Muscle of leg (tissue), 11 donors: ENCODE data around the gene SAMSN1. TPM values are rescaled to one million over a fixed set of nuclear protein-coding genes. Genes with fewer than 3 reads are reported as not detected.

ENCODE experiments used
- DNase-seq: peaks from one replicate; pipeline ENCODE4 v3.0.0; 2013
- H3K27ac ChIP-seq: one replicate; pipeline ENCODE4 v1.5.1; 2013; ENCODE audit warnings: mild to moderate bottlenecking, low read length, control low read depth
- H3K27me3 ChIP-seq: one replicate; pipeline ENCODE4 v1.6.1; 2013; ENCODE audit warnings: low read length; ENCODE audit not compliant: control insufficient read depth, insufficient read depth
- H3K36me3 ChIP-seq: one replicate; pipeline ENCODE4 v1.6.1; 2013; ENCODE audit warnings: low read length; ENCODE audit not compliant: control insufficient read depth, insufficient read depth
- H3K4me1 ChIP-seq: one replicate; pipeline ENCODE4 v1.6.1; 2013; ENCODE audit warnings: low read length; ENCODE audit not compliant: control insufficient read depth, insufficient read depth
- H3K4me3 ChIP-seq: one replicate; pipeline ENCODE4 v1.5.1; 2013; ENCODE audit warnings: low read length, control low read depth
- H3K9me3 ChIP-seq: replicated peaks from 2 replicates; pipeline ENCODE4 v1.6.1; 2013; ENCODE audit warnings: low read depth, low read length; ENCODE audit not compliant: control insufficient read depth
- WGBS: methylation state at CpG from one replicate; pipeline ENCODE4 v1.1.5; 2013; ENCODE audit warnings: missing lambda C conversion rate; ENCODE audit not compliant: insufficient coverage; 5-methylcytosine and 5-hydroxymethylcytosine counted together
- polyA plus RNA-seq, 8 donors: library from polyadenylated mRNA; unstranded; fragments of 120-200 nt; gene quantifications; one replicate each; pipeline versions ENCODE4 v1.2.1 to v1.2.3, GENCODE V29; 2013; ENCODE audit warnings: inconsistent platforms in 1 of 8, low replicate concordance in 1 of 8; ENCODE audit not compliant: insufficient read length in 8 of 8, insufficient read depth in 1 of 8
- total RNA-seq: library from RNA; stranded (reverse); fragments of 120-200 nt; gene quantifications from one replicate; pipeline ENCODE4 v1.2.4, GENCODE V29; 2013

The SAMSN1 gene
- total and polyA plus RNA-seq, 9 donors, result 1.4 to 3.3 (median 2.0) TPM

DNA sequence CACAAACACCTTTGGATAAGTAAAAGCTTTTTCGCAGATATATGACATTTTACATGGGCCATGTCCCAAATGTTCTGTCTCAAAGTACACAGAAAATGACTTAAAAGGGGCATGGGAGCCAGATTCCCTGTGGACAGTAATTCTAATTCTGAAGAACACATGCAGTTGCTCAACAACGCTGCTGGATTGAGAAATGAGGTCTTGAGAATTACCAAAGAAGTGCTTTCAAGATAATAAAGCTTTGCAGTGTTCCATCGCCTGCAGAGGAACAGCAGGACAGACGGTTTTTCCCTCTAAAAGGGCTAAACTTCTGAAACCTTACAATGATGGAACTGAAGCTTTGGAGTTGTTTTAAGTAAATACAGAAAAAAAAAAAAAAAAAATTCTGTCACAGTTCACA is 107.9 kb downstream of the SAMSN1 start:
- no peak overlapping the region for H3K4me3 ChIP-seq
- H3K9me3 ChIP-seq, result no peaks in the 10 kb centered on the region
- no peak for DNase-seq
- no peak overlapping the region for H3K27ac ChIP-seq
- H3K4me1 ChIP-seq, result no peaks in the 10 kb centered on the region
- 78% methylated on average over 2 of the region's 4 CpGs for WGBS
- no peaks in the 10 kb centered on the region for H3K27me3 ChIP-seq
- no peaks in the 10 kb centered on the region for H3K36me3 ChIP-seq

DNA sequence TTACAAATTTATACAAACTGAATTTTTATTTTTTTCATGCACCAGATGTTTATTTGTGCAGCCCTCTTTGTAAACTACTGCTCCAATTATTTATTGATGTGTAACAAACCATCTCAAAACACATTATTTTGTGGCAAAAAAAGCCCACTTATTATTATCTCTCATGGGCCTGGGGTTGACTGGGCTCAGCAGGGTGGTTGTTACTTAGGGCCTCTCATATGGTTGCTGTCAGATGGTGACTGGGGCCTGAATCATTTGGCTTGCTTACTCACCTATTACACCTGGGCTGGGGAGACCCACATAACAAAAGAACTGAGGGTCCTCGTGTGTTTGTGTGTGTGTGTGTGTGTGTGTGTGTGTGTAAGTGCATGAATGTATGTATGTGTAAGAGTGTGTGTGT is 110.7 kb downstream of the SAMSN1 start:
- no peak for DNase-seq
- no CpG with 5 or more reads among the region's 1 CpG for WGBS
- no peaks in the 10 kb centered on the region for H3K27me3 ChIP-seq
- H3K9me3 ChIP-seq, result no peaks in the 10 kb centered on the region
- H3K27ac ChIP-seq, result no peak overlapping the region
- H3K4me3 ChIP-seq, result no peak overlapping the region
- no peaks in the 10 kb centered on the region for H3K36me3 ChIP-seq
- no peaks in the 10 kb centered on the region for H3K4me1 ChIP-seq

Other genes starting within 250 kb of the SAMSN1 start
- gene HSPA13, start 163.2 kb downstream of the SAMSN1 start, total RNA-seq, result 28.2 TPM
- 10 to 100 TPM; 25.6 to 41.9 (median 30.1) TPM for gene HSPA13, start 163.2 kb downstream of the SAMSN1 start, polyA plus RNA-seq